ENCODE results near the gene COA3. TPM values are rescaled to one million over a fixed set of nuclear protein-coding genes. Genes with fewer than 3 reads are reported as not detected.
A peak's percentile ranks its signal among the peaks of the same experiment; 100 is the strongest.

The COA3 gene
- total and polyA plus RNA-seq, 4 donors: 62.3 to 294 (median 103) TPM

DNA sequence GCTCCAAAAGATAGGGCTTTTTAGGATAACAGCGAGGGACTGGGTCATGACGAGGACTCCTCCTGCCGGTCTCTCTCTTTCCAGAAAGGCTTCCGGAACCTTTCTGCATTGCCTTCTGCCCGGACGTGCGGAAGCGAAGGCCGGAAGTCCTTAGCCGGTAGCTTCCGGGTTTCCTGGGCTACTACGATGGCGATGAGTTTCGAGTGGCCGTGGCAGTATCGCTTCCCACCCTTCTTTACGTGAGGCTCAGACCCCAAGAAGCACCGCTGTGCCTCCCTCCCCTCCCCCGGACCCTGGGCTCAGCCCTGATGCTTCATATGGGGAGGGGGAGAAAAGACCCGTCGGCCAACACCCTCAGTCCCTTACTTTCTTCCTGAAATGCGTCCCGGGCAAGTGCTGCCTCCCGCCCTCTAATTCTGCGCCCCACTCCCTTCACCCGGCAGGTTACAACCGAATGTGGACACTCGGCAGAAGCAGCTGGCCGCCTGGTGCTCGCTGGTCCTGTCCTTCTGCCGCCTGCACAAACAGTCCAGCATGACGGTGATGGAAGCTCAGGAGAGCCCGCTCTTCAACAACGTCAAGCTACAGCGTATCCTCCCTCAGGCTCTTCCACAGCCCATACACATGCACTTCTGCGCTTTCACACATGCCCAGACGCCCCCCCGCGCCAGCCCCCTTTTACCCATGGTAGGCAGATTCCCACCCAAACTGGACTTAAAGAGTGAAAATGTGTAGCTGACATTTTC is 25.0 kb downstream of the COA3 start, which contains the start of gene VPS25:
TSS of gene VPS25 (plus strand) at position 160 of the 746 bp plus-strand sequence. CDS start at position 187, 27 bp downstream.
- H3K27ac ChIP-seq (ENCODE audit: low read depth in 1 of 2, low read length in 2 of 2): peak within 1 kb of the TSS; percentile 65 to 75
- peak within 1 kb of the TSS; percentile 76 to 91 for H3K9ac ChIP-seq (ENCODE audit: low read depth in 1 of 2, low read length in 2 of 2)
- no peaks in the 10 kb centered on the region for H3K9me3 ChIP-seq (ENCODE audit: control insufficient read depth in 4 of 4, low read length in 3 of 4)
- peaks cover 0 to 14% (median 10%) of the 10 kb centered on the region in 4 donors for H3K4me1 ChIP-seq (ENCODE audit: control insufficient read depth in 4 of 4, insufficient read depth in 4 of 4, low read length in 3 of 4)
- DNase-seq (ENCODE audit: low spot score): peak; percentile 82
- peaks cover under 1 to 28% (median 13%) of the 10 kb centered on the region in 4 donors for H3K36me3 ChIP-seq (ENCODE audit: control insufficient read depth in 4 of 4, insufficient read depth in 3 of 4, low read depth in 1 of 4, low read length in 3 of 4)
- 1% methylated on average over 39 of the region's 39 CpGs for WGBS
- peak within 1 kb of the TSS; percentile 73 to 95 (median 94) for H3K4me3 ChIP-seq (ENCODE audit: low read depth in 1 of 3, low read length in 3 of 3)
- TF ChIP-seq CTCF (IDR thresholded peaks at IDR 0.05; ENCODE audit: low read depth, low read length, missing input control) (no peak), SP1 (IDR thresholded peaks at IDR 0.05) (peak; percentile 49), FOXA1 (IDR thresholded peaks at IDR 0.05) (no peak), NR2F2 (IDR thresholded peaks at IDR 0.05) (peak; percentile 4), FOXA2 (IDR thresholded peaks at IDR 0.05) (no peak), MAX (IDR thresholded peaks at IDR 0.05) (peak; percentile 88), GABPA (IDR thresholded peaks at IDR 0.05 in 1 of 2, conservative IDR thresholded peaks at IDR 0.05 in 1 of 2) (peak; percentile 96 to 98), ZBTB33 (IDR thresholded peaks at IDR 0.05) (no peak), TAF1 (conservative IDR thresholded peaks at IDR 0.05) (no peak), EGR1 (IDR thresholded peaks at IDR 0.05; ENCODE audit: low read depth in 2 of 2) (peak; percentile 90 to 94), JUND (IDR thresholded peaks at IDR 0.05) (no peak), HNF4G (IDR thresholded peaks at IDR 0.05) (no peak), YY1 (IDR thresholded peaks at IDR 0.05) (peak; percentile 73), RXRA (IDR thresholded peaks at IDR 0.05) (peak; percentile 24 to 60), HNF4A (conservative IDR thresholded peaks at IDR 0.05) (peak in 1 of 2 donors; percentile 13), RAD21 (IDR thresholded peaks at IDR 0.05) (peak; percentile 46 to 64)
- TF ChIP-seq, protein P1, sequence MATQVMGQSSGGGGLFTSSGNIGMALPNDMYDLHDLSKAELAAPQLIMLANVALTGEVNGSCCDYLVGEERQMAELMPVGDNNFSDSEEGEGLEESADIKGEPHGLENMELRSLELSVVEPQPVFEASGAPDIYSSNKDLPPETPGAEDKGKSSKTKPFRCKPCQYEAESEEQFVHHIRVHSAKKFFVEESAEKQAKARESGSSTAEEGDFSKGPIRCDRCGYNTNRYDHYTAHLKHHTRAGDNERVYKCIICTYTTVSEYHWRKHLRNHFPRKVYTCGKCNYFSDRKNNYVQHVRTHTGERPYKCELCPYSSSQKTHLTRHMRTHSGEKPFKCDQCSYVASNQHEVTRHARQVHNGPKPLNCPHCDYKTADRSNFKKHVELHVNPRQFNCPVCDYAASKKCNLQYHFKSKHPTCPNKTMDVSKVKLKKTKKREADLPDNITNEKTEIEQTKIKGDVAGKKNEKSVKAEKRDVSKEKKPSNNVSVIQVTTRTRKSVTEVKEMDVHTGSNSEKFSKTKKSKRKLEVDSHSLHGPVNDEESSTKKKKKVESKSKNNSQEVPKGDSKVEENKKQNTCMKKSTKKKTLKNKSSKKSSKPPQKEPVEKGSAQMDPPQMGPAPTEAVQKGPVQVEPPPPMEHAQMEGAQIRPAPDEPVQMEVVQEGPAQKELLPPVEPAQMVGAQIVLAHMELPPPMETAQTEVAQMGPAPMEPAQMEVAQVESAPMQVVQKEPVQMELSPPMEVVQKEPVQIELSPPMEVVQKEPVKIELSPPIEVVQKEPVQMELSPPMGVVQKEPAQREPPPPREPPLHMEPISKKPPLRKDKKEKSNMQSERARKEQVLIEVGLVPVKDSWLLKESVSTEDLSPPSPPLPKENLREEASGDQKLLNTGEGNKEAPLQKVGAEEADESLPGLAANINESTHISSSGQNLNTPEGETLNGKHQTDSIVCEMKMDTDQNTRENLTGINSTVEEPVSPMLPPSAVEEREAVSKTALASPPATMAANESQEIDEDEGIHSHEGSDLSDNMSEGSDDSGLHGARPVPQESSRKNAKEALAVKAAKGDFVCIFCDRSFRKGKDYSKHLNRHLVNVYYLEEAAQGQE (IDR thresholded peaks at IDR 0.05): peak; percentile 61
- TF ChIP-seq, protein P2, sequence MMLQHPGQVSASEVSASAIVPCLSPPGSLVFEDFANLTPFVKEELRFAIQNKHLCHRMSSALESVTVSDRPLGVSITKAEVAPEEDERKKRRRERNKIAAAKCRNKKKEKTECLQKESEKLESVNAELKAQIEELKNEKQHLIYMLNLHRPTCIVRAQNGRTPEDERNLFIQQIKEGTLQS (IDR thresholded peaks at IDR 0.05): no peak
- no peaks in the 10 kb centered on the region for H3K27me3 ChIP-seq (ENCODE audit: control insufficient read depth in 4 of 4, insufficient read depth in 4 of 4, low read length in 3 of 4)
